Neural cell (in vitro differentiated cells): Measurements from ENCODE around the gene HGF.

Experiments
- CTCF ChIP-seq: fragments of 450-650 bp; IDR thresholded peaks from 2 replicates; pipeline ENCODE4 v1.5.1; 2014; ENCODE audit warnings: antibody characterized with exemption, mild to moderate bottlenecking, moderate library complexity; ENCODE audit not compliant: poor library complexity, severe bottlenecking
- EP300 ChIP-seq: fragments of 450-650 bp; conservative IDR thresholded peaks from 2 replicates; pipeline ENCODE4 v1.6.1; 2014; ENCODE audit warnings: antibody characterized with exemption, mild to moderate bottlenecking, moderate library complexity; ENCODE audit not compliant: poor library complexity, severe bottlenecking
- EZH2 ChIP-seq: fragments of 200-600, 300-800 bp; shearing (Covaris generic), sonication (generic); IDR thresholded peaks from 2 replicates; pipeline ENCODE4 v1.6.1; 2014; ENCODE audit warnings: antibody characterized with exemption, low read length, borderline replicate concordance, mild to moderate bottlenecking; ENCODE audit not compliant: insufficient read depth, poor library complexity, severe bottlenecking
- MXI1 ChIP-seq: fragments of 450-650 bp; conservative IDR thresholded peaks from 2 replicates; pipeline ENCODE4 v1.6.1; 2014; ENCODE audit warnings: antibody characterized with exemption, mild to moderate bottlenecking; ENCODE audit not compliant: poor library complexity, severe bottlenecking
- POLR2AphosphoS5 ChIP-seq: IDR thresholded peaks from 2 replicates; pipeline ENCODE4 v1.6.1; 2012
- RAD21 ChIP-seq: fragments of 450-650 bp; conservative IDR thresholded peaks from 2 replicates; pipeline ENCODE4 v1.6.1; 2014; ENCODE audit warnings: antibody characterized with exemption, mild to moderate bottlenecking, moderate library complexity
- REST ChIP-seq: IDR thresholded peaks from 2 replicates; pipeline ENCODE4 v1.6.1; 2012; ENCODE audit warnings: borderline replicate concordance
- TAF1 ChIP-seq: IDR thresholded peaks from 2 replicates; pipeline ENCODE4 v1.6.1; 2012; ENCODE audit warnings: low read depth

- no peak for TF ChIP-seq MXI1
- no peak for TF ChIP-seq CTCF
- TF ChIP-seq REST: no peak
- no peak for TF ChIP-seq EP300
- TF ChIP-seq POLR2AphosphoS5: no peak
- TF ChIP-seq RAD21: no peak
- TF ChIP-seq EZH2: no peak
- TF ChIP-seq TAF1: no peak
Observed at GRCh38 chr7:81816312-81816711, 46.5 kb upstream of the HGF start.
